Measurements from ENCODE around the gene IBA57.

- no peak for TF ChIP-seq CTCF (IDR thresholded peaks at IDR 0.05)
- TF ChIP-seq POLR2A (IDR thresholded peaks at IDR 0.05) = no peak
Measured at GRCh38 chr1:228169345-228169744, 3.7 kb downstream of the IBA57 start.
